GM20431 (cell line): ENCODE measurements around the gene IFNAR1.

Experiments used
- in situ Hi-C: fragments of 300-500 bp; cut with MseI, MboI; formaldehyde crosslinking; loops from one replicate; pipeline ENCODE4 v1.15.0; 2020; ENCODE audit warnings: low sequenced_read_pairs; ENCODE audit not compliant: unreplicated experiment

Gene IFNAR1

GRCh38 chr21:33324291-33325221 is at the start of gene IFNAR1:
Gene IFNAR1 (plus strand): TSS chr21:33324970. CDS start chr21:33325056, 86 bp downstream.
- in situ Hi-C loops = no loop called here

- in situ Hi-C loops = no loop called here
These were observed 46.0 kb upstream of the IFNAR1 start for GRCh38 chr21:33278721-33279120.

GRCh38 chr21:33279330-33279820 is 45.4 kb upstream of the IFNAR1 start:
- in situ Hi-C loops = no loop called here

GRCh38 chr21:33281096-33281652 is 43.6 kb upstream of the IFNAR1 start:
- in situ Hi-C loops = no loop called here

- in situ Hi-C loops = no loop called here
These were observed 41.6 kb upstream of the IFNAR1 start for GRCh38 chr21:33283203-33283602.

- in situ Hi-C loops = no loop called here
These were observed 38.7 kb upstream of the IFNAR1 start for GRCh38 chr21:33286076-33286475.

GRCh38 chr21:33286600-33287456 is 37.9 kb upstream of the IFNAR1 start:
- in situ Hi-C loops = no loop called here

- in situ Hi-C loops = no loop called here
These were observed 35.5 kb upstream of the IFNAR1 start for GRCh38 chr21:33289199-33289819.

- in situ Hi-C loops = no loop called here
These were observed 34.3 kb upstream of the IFNAR1 start for GRCh38 chr21:33290441-33290840.

GRCh38 chr21:33291686-33292085 is 33.1 kb upstream of the IFNAR1 start:
- in situ Hi-C loops = no loop called here

GRCh38 chr21:33292724-33293123 is 32.0 kb upstream of the IFNAR1 start:
- in situ Hi-C loops = no loop called here

GRCh38 chr21:33293136-33293535 is 31.6 kb upstream of the IFNAR1 start:
- in situ Hi-C loops = no loop called here

GRCh38 chr21:33293811-33294216 is 31.0 kb upstream of the IFNAR1 start:
- in situ Hi-C loops = no loop called here

GRCh38 chr21:33296156-33296555 is 28.6 kb upstream of the IFNAR1 start:
- in situ Hi-C loops = no loop called here

- in situ Hi-C loops = no loop called here
These were observed 25.5 kb upstream of the IFNAR1 start for GRCh38 chr21:33299181-33299752.

GRCh38 chr21:33300701-33301631 is 23.8 kb upstream of the IFNAR1 start:
- in situ Hi-C loops = no loop called here

GRCh38 chr21:33301632-33302002 is 23.2 kb upstream of the IFNAR1 start:
- in situ Hi-C loops = no loop called here

- in situ Hi-C loops = no loop called here
These were observed 22.7 kb upstream of the IFNAR1 start for GRCh38 chr21:33302055-33302454.

GRCh38 chr21:33302796-33303195 is 22.0 kb upstream of the IFNAR1 start:
- in situ Hi-C loops = no loop called here
